HepG2 (cell line): Measurements from ENCODE around the gene YTHDF1. TPM values are rescaled to one million over a fixed set of nuclear protein-coding genes. Genes with fewer than 3 reads are reported as not detected.
A peak's percentile ranks its signal among the peaks of the same experiment; 100 is the strongest.

ENCODE experiments used
- CBX5 ChIP-seq: sonication (generic); formaldehyde crosslinking; IDR thresholded peaks from 2 replicates; pipeline ENCODE4 v1.4.0; 2020; ENCODE audit warnings: missing genetic modification reagents, borderline replicate concordance
- CENPX ChIP-seq: sonication (generic); formaldehyde crosslinking; IDR thresholded peaks from 2 replicates; pipeline ENCODE4 v1.9.0; 2021; ENCODE audit warnings: mild to moderate bottlenecking, missing genetic modification reagents, moderate library complexity
- DNMT1 ChIP-seq: sonication (generic); formaldehyde crosslinking; IDR thresholded peaks from 2 replicates; pipeline ENCODE4 v1.5.1; 2020; ENCODE audit warnings: mild to moderate bottlenecking, missing genetic modification reagents
- KMT2A ChIP-seq: sonication (generic); formaldehyde crosslinking; IDR thresholded peaks from 2 replicates; pipeline ENCODE4 v1.4.0; 2020; ENCODE audit warnings: missing genetic modification reagents
- RFXANK ChIP-seq: IDR thresholded peaks from 2 replicates; pipeline ENCODE4 v1.6.1; 2016
- RFXAP ChIP-seq: sonication (generic); formaldehyde crosslinking; IDR thresholded peaks from 2 replicates; pipeline ENCODE4 v1.4.0; 2020; ENCODE audit warnings: missing genetic modification reagents, borderline replicate concordance
- SRSF4 ChIP-seq: fragments of 200-400 bp; formaldehyde crosslinking; IDR thresholded peaks from one replicate; pipeline ENCODE4 v1.6.1; 2018; ENCODE audit warnings: mild to moderate bottlenecking, low read depth, low read length, moderate library complexity; ENCODE audit not compliant: poor library complexity, severe bottlenecking
- TMF1 ChIP-seq: sonication (generic); formaldehyde crosslinking; IDR thresholded peaks from 2 replicates; pipeline ENCODE4 v1.8.1; 2022; ENCODE audit warnings: low read depth, missing genetic modification reagents
- ZFY ChIP-seq: sonication (generic); formaldehyde crosslinking; IDR thresholded peaks from 2 replicates; pipeline ENCODE4 v1.4.0; 2020; ENCODE audit warnings: missing genetic modification reagents
- ZNF232 ChIP-seq: sonication (generic); formaldehyde crosslinking; IDR thresholded peaks from 2 replicates; pipeline ENCODE4 v1.4.0; 2020; ENCODE audit warnings: missing genetic modification reagents, borderline replicate concordance
- ZNF674 ChIP-seq: sonication (generic); formaldehyde crosslinking; IDR thresholded peaks from 2 replicates; pipeline ENCODE4 v1.5.0; 2020; ENCODE audit warnings: low read depth, mild to moderate bottlenecking, missing genetic modification reagents
- ZNF713 ChIP-seq: sonication (generic); formaldehyde crosslinking; IDR thresholded peaks from 2 replicates; pipeline ENCODE4 v1.4.0; 2020; ENCODE audit warnings: mild to moderate bottlenecking, missing genetic modification reagents
- ZNF781 ChIP-seq: sonication (generic); formaldehyde crosslinking; IDR thresholded peaks from 2 replicates; pipeline ENCODE4 v1.5.1; 2020; ENCODE audit warnings: borderline replicate concordance, mild to moderate bottlenecking, missing genetic modification reagents; ENCODE audit errors: not compliant biosample characterization
- ZNF782 ChIP-seq: sonication (generic); formaldehyde crosslinking; IDR thresholded peaks from 2 replicates; pipeline ENCODE4 v1.4.0; 2020; ENCODE audit warnings: missing genetic modification reagents, mild to moderate bottlenecking, borderline replicate concordance
- polyA plus RNA-seq, 8 experiments: library from polyadenylated mRNA; depleted of rRNA in 3 of 8; stranded (reverse) in 7 of 8; unstranded in 1 of 8; fragments of >200 nt; fragmentation: Illumina TruSeq in 4 of 8; extraction: Trizol in 4 of 8; gene quantifications; 2 replicates each; pipeline versions ENCODE4 v1.2.1 to v1.2.3, GENCODE V29; 2011 to 2016; ENCODE audit warnings: low read depth in 4 of 8, missing spikeins in 1 of 8, mixed read lengths in 1 of 8; ENCODE audit not compliant: insufficient read depth in 1 of 8
- total RNA-seq, 5 experiments: library from RNA; depleted of rRNA; stranded (reverse); fragments of >200 nt; fragmentation: Illumina TruSeq; extraction: Trizol; gene quantifications; 2 replicates each; pipeline ENCODE4 v1.2.3, GENCODE V29; 2016; ENCODE audit warnings: low read depth in 1 of 5
- TF ChIP-seq, protein P1 (sequence below): sonication (generic); formaldehyde crosslinking; IDR thresholded peaks from 2 replicates; pipeline ENCODE4 v1.4.0; 2020; ENCODE audit warnings: missing genetic modification reagents, borderline replicate concordance
- TF ChIP-seq, protein P2 (sequence below): sonication (generic); formaldehyde crosslinking; IDR thresholded peaks from 2 replicates; pipeline ENCODE4 v1.5.0; 2020; ENCODE audit warnings: mild to moderate bottlenecking, missing genetic modification reagents
- TF ChIP-seq, protein P3 (sequence below): sonication (generic); formaldehyde crosslinking; IDR thresholded peaks from 2 replicates; pipeline ENCODE4 v1.4.0; 2020; ENCODE audit warnings: mild to moderate bottlenecking, missing genetic modification reagents

YTHDF1 gene
- total and polyA plus RNA-seq, 2 of the 13 experiments (the other 11 are each of a cell fraction or from before 2014, with no cell fraction given): 34.5 to 37.7 TPM

DNA sequence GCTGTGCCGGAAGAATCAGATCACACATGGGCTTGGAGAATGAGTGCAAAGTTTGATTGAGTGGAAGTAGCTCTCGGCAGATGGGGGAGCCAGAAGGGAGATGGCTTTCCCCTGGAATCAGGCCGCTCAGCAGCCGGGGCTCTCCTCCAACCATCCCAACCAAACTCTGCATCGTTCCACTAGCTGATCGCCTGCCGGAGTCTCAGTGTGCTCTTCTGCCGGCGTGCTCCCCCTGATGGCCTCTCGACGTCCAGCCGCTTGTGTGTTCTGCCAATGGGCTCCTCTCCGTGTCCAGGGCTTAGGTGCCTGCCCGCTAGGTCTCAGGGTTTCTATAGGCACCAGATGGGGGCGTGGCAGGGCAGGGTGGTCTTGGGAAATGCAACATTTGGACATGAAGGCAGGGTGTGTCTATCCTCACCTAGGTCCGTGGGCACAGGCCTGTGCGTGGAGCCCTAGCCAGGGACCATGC, 14.9 kb upstream of the YTHDF1 start (continued):
- TF ChIP-seq, protein P1, sequence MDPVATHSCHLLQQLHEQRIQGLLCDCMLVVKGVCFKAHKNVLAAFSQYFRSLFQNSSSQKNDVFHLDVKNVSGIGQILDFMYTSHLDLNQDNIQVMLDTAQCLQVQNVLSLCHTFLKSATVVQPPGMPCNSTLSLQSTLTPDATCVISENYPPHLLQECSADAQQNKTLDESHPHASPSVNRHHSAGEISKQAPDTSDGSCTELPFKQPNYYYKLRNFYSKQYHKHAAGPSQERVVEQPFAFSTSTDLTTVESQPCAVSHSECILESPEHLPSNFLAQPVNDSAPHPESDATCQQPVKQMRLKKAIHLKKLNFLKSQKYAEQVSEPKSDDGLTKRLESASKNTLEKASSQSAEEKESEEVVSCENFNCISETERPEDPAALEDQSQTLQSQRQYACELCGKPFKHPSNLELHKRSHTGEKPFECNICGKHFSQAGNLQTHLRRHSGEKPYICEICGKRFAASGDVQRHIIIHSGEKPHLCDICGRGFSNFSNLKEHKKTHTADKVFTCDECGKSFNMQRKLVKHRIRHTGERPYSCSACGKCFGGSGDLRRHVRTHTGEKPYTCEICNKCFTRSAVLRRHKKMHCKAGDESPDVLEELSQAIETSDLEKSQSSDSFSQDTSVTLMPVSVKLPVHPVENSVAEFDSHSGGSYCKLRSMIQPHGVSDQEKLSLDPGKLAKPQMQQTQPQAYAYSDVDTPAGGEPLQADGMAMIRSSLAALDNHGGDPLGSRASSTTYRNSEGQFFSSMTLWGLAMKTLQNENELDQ: peak; percentile 87; the same call in 1 of the 2 replicates
- TF ChIP-seq ZFY (CRISPR knock-in tag) (peak; percentile 41; the same call in 1 of the 2 replicates), ZNF713 (CRISPR knock-in tag) (no peak), ZNF674 (no peak), CENPX (CRISPR knock-in tag) (no peak), SRSF4 (no peak), TMF1 (CRISPR knock-in tag) (no peak), ZNF781 (peak; percentile 56), RFXAP (0 out of 2 replicates have a peak, but pooled peaks have one; percentile 64), ZNF232 (CRISPR knock-in tag) (no peak), DNMT1 (CRISPR knock-in tag) (0 out of 2 replicates have a peak, but pooled peaks have one; percentile 37), ZNF782 (CRISPR knock-in tag) (no peak; the same call in 1 of the 2 replicates), RFXANK (no peak), KMT2A (CRISPR knock-in tag) (0 out of 2 replicates have a peak, but pooled peaks have one; percentile 38), CBX5 (peak; percentile 49; the same call in 1 of the 2 replicates)
- TF ChIP-seq, protein P2, sequence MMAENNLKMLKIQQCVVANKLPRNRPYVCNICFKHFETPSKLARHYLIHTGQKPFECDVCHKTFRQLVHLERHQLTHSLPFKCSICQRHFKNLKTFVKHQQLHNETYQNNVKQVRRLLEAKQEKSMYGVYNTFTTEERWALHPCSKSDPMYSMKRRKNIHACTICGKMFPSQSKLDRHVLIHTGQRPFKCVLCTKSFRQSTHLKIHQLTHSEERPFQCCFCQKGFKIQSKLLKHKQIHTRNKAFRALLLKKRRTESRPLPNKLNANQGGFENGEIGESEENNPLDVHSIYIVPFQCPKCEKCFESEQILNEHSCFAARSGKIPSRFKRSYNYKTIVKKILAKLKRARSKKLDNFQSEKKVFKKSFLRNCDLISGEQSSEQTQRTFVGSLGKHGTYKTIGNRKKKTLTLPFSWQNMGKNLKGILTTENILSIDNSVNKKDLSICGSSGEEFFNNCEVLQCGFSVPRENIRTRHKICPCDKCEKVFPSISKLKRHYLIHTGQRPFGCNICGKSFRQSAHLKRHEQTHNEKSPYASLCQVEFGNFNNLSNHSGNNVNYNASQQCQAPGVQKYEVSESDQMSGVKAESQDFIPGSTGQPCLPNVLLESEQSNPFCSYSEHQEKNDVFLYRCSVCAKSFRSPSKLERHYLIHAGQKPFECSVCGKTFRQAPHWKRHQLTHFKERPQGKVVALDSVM (CRISPR knock-in tag): no peak
- TF ChIP-seq, protein P3, sequence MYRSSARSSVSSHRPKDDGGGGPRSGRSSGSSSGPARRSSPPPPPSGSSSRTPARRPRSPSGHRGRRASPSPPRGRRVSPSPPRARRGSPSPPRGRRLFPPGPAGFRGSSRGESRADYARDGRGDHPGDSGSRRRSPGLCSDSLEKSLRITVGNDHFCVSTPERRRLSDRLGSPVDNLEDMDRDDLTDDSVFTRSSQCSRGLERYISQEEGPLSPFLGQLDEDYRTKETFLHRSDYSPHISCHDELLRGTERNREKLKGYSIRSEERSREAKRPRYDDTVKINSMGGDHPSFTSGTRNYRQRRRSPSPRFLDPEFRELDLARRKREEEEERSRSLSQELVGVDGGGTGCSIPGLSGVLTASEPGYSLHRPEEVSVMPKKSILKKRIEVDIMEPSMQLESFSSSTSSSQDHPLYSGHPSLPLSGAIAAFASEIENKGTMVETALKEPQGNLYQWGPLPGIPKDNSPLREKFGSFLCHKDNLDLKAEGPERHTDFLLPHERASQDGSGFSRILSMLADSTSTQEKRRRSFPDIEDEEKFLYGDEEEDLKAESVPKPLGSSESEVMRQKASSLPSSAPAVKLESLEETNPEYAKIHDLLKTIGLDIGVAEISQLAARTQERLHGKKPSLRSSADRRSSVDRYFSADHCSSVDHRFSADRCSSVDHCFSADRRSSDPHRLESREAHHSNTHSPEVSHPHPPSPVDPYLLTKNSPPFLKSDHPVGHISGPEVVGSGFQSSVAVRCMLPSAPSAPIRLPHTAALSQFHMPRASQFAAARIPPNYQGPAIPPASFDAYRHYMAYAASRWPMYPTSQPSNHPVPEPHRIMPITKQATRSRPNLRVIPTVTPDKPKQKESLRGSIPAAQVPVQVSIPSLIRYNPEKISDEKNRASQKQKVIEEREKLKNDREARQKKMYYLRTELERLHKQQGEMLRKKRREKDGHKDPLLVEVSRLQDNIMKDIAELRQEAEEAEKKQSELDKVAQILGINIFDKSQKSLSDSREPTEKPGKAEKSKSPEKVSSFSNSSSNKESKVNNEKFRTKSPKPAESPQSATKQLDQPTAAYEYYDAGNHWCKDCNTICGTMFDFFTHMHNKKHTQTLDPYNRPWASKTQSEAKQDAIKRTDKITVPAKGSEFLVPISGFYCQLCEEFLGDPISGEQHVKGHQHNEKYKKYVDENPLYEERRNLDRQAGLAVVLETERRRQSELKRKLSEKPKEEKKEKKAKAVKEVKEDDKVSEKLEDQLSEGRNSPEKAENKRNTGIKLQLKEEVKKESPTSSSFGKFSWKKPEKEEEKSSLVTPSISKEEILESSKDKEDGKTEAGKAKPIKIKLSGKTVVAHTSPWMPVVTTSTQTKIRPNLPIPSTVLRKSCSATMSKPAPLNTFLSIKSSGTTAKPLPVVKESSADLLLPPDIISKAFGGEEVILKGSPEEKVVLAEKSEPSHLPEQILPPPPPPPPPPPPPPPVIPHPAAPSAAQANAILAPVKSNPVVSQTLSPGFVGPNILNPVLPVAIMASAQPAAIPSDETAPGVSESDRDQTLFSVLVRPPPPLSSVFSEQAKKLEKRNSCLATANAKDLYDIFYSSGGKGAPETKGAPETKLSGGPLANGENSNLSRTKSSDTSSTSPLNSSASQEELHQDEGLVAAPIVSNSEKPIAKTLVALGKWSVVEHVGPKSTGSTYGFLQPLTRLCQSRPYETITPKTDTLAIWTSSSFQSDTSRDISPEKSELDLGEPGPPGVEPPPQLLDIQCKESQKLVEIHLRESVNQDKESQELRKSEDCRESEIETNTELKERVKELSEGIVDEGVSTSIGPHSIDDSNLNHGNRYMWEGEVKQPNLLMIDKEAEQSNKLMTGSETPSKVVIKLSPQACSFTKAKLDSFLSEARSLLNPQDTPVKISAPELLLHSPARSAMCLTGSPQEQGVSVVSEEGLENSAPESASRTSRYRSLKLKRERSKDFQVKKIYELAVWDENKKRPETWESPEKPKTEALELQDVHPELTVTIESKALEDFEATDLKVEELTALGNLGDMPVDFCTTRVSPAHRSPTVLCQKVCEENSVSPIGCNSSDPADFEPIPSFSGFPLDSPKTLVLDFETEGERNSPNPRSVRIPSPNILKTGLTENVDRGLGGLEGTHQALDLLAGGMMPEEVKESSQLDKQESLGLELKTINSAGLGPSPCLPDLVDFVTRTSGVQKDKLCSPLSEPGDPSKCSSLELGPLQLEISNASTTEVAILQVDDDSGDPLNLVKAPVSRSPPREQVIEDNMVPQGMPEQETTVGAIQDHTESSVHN (CRISPR knock-in tag): peak; percentile 75; the same call in 1 of the 2 replicates
